ENCODE data around the gene TFCP2.

- TF ChIP-seq, protein P1, sequence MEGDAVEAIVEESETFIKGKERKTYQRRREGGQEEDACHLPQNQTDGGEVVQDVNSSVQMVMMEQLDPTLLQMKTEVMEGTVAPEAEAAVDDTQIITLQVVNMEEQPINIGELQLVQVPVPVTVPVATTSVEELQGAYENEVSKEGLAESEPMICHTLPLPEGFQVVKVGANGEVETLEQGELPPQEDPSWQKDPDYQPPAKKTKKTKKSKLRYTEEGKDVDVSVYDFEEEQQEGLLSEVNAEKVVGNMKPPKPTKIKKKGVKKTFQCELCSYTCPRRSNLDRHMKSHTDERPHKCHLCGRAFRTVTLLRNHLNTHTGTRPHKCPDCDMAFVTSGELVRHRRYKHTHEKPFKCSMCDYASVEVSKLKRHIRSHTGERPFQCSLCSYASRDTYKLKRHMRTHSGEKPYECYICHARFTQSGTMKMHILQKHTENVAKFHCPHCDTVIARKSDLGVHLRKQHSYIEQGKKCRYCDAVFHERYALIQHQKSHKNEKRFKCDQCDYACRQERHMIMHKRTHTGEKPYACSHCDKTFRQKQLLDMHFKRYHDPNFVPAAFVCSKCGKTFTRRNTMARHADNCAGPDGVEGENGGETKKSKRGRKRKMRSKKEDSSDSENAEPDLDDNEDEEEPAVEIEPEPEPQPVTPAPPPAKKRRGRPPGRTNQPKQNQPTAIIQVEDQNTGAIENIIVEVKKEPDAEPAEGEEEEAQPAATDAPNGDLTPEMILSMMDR (IDR thresholded peaks at IDR 0.05): no peak
- no peak for TF ChIP-seq POLR2A (IDR thresholded peaks at IDR 0.05)
These were observed 102.9 kb downstream of the TFCP2 start for GRCh38 chr12:51070004-51070403.
